NCI-H1105 (cell line): ENCODE measurements around the gene RNF115.

ENCODE experiments used
- DNase-seq: peaks from one replicate; lab custom pipeline; 2025; lab: John Stamatoyannopoulos, UW

RNF115 gene

DNA sequence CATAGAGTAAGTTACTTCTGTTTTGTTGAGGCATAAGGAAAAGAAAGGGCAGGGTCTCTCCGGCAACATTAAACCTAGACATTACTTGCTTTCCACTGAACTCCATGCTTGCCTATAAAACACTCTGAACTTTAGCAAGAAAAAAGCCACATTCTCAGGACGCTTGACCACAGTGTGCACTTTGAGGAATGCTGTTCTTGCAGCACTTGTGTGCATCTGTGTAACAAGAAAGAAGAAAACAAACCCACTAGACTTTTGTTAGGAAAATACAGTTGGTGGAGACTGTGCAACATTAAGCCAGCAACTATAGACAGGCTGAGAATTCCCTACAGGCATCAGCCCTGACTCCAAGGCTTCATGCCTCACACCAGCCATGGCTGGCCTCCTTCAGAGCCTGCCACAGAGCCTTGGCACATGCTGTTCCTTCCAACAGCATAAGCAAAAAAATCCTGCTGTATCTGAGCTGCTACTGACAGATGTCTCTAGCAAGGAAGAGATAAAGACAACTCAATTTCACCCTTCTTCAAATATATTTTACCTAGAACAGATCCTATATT lies 122.5 kb downstream of the RNF115 start:
- DNase-seq = no peak

DNA sequence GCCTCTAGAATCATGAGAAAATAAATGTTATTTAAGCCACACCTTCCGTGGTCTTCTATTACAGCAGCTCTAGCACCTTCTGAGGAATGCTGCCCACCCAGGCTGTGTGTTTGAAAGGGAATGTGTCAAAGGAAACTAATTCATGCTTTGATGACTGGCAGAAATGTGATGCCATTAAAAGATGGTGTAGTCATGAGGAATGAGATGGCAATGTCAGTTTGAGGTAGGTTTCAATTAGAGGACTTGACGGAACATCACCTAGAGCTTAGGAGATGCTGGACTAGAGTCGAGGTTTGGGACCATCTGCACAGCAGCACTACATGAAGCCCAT lies 127.3 kb downstream of the RNF115 start:
- no peak for DNase-seq

DNA sequence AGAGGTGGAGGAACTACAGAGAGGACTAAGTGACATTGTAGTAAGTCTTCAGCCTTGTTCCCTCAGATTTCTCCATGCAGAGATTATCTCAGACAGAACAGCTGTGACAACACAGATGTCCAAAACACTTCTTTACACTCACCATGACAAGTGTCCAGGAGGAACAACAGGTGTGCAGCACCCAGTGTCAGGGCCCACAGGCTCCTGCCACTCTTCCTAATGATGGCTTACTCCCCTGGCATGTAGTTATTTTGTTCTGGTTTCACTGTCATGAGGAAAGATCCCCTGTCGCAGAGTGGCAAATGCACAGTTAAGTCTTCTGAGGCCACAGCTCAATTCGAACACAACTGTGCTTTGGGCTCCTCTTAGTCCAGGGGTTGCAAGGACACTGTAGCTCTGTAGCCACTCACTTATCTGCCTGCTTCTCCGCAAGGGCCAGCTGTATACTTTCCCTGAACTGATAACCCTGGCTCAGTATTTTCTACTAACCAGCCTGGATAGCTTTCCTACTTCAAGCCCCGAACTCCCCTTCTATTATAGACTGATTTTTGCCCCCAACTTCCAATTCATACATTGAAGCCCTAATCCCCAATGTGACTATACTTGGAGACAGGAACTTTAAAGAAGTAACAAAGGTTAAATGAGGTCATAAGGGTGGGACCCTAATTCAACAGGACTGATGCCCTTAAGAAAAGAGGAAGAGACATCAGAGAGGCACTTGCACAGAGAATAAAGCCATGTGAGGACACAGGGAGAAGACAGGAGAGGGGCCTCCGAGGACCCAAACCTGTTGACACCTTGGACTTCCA lies 127.9 kb downstream of the RNF115 start:
- no peak for DNase-seq

DNA sequence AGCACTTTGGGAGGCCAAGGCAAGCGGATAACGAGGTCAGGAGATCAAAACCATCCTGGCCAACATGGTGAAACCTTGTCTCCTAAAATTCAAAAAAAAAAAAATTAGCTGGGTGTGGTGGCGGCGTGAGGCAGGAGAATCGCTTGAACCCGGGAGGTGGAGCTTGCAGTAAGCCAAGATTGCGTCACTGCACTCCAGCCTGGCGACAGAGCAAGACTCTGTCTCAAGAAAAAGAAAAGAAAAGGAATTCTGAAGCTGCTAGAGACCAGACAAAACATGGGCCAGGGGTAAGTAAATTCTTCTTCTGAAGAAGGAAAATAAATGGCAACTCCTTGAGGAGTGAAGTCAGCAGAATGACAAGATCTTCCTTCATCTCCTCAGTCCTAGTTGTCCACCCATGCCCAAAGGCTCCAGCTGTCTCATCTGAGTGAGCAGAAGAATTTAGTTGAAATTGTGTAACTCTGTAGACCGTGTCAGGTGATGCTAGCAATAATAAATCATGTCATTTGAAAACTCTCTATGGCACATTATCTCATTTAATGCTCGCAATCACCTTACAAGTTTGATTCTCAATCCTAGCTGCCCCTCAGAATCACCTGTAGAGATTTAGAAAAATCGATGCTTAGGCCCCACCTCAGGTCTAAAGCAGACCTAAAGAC lies 131.0 kb downstream of the RNF115 start:
- DNase-seq = no peak

DNA sequence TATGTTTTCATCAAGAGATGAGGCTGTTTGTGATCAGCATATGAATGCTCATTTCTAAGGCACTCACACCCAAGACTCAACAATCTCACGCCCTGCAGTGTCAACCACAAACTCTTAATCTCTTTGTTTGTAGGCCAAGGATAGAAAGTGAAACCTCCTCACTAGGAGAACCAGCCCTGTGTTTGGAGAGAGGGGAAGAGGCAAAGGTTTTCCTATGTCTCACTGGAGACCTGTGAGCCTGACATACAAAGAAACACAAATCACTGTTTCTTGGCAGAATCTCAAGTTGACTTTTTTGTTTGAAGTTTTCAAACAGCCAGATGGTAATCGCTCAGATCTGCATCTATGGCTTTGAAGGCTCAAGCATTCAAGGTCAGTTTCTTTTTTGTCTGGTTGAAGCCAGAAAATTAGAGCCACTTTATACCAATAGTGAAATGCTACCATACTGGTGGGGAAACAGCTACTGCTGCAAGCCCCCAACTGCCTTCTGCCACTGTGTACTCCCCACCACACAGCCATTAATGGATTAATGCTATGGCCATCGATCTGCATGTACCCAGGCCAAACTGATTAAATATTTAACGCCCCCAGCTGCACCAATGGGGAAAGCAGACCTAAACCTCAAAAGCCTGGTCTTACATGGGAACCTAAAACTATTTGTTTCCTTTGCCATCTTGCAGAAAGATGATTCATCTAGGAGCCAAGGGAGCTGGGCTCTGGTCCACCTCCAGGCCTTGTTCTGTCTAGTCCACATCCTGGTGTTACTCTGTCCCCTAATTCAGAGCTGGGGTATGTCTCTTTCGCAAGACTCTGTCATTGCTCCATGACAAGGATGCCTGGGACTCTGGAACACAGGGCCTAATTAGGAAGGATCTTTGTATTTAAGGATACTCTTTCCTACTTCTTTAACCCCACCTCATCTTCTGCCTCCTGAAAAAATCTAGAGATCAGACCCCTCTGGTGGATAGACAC lies 133.0 kb downstream of the RNF115 start:
- no peak for DNase-seq

DNA sequence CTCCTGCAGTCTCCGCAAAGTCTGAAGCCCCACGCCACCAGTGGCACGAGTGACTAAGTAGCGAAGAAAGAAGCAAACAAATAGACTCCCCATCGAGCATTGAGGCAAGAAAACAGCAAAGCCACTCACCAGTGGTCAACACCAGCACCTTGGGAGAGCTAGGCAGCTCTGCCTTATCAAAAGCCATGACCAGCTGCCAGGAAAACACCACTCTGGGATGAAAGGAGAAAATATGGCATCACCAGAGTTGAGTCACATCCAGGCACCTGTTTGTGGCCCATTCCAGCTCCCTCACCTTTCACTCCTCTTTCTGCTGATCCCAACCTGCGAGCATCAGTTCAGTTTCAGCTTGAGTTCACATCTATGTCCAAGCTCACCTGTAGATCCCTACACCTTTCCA lies 134.0 kb downstream of the RNF115 start:
- DNase-seq = no peak

DNA sequence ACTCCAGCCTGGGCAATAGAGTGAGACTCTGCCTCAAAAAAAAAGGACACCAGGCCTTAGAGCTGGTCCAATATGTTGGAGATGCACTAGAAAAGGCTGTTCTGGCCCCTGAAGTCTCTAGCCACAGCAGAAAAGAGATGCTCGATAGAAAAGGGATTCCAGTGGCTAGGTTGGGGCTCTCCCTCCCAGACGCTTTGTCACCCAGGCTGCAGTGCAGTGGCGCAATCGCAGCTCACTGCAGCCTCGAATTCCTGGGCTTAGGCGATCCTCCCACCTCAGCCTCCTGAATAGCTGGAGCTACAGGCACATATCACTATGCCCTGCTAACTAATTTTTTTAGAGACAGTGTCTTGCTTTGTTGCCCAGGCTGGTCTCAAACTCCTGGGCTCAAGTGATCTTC lies 135.0 kb downstream of the RNF115 start:
- DNase-seq = no peak
